Measurements from ENCODE around the gene DNAH10.

DNA sequence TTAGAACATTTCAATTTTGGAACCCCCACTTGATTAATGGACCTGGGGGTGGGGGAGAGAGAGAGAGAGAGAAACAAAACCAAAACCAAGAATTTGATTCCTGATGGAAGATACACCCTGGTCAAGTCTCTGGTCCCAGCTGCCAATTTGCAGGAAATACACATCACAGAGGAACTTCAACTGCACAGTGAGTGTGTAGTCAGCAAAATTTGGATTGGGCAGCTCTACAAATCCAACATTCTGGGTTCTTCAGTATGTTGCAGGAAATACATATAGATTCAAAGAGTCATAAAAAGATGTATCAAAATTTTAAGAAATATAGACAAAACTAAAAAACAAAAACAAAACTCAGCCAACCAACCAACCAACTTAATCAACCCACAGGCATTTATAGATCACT lies 17.4 kb downstream of the DNAH10 start:
- TF ChIP-seq CTCF (IDR thresholded peaks at IDR 0.05) = no peak
- no peak for TF ChIP-seq TEAD4 (CRISPR knock-in tag; IDR thresholded peaks at IDR 0.05)
- TF ChIP-seq IRF2 (CRISPR knock-in tag; IDR thresholded peaks at IDR 0.05; ENCODE audit: borderline replicate concordance, low read depth) = no peak
- TF ChIP-seq FOXJ3 (CRISPR knock-in tag; IDR thresholded peaks at IDR 0.05; ENCODE audit: borderline replicate concordance) = no peak
- TF ChIP-seq JUN (CRISPR knock-in tag; IDR thresholded peaks at IDR 0.05) = no peak
- TF ChIP-seq RELA (CRISPR knock-in tag; IDR thresholded peaks at IDR 0.05; ENCODE audit: borderline replicate concordance) = no peak
- TF ChIP-seq ATF3 (CRISPR knock-in tag; conservative IDR thresholded peaks at IDR 0.05) = no peak
- no peak for TF ChIP-seq MXD4 (CRISPR knock-in tag; IDR thresholded peaks at IDR 0.05; ENCODE audit: borderline replicate concordance)
- TF ChIP-seq, protein P1, sequence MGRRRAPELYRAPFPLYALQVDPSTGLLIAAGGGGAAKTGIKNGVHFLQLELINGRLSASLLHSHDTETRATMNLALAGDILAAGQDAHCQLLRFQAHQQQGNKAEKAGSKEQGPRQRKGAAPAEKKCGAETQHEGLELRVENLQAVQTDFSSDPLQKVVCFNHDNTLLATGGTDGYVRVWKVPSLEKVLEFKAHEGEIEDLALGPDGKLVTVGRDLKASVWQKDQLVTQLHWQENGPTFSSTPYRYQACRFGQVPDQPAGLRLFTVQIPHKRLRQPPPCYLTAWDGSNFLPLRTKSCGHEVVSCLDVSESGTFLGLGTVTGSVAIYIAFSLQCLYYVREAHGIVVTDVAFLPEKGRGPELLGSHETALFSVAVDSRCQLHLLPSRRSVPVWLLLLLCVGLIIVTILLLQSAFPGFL (CRISPR knock-in tag; IDR thresholded peaks at IDR 0.05; ENCODE audit: borderline replicate concordance) = no peak
- no peak for TF ChIP-seq FOXP1 (CRISPR knock-in tag; IDR thresholded peaks at IDR 0.05; ENCODE audit: borderline replicate concordance)
- TF ChIP-seq KAT7 (CRISPR knock-in tag; IDR thresholded peaks at IDR 0.05; ENCODE audit: borderline replicate concordance) = no peak
